ENCODE measurements around the gene PDZD2.
A peak's percentile ranks its signal among the peaks of the same experiment; 100 is the strongest.

Gene PDZD2

GRCh38 chr5:32089146-32090000 is 450.4 kb downstream of the PDZD2 start:
- no peak for DNase-seq

DNA sequence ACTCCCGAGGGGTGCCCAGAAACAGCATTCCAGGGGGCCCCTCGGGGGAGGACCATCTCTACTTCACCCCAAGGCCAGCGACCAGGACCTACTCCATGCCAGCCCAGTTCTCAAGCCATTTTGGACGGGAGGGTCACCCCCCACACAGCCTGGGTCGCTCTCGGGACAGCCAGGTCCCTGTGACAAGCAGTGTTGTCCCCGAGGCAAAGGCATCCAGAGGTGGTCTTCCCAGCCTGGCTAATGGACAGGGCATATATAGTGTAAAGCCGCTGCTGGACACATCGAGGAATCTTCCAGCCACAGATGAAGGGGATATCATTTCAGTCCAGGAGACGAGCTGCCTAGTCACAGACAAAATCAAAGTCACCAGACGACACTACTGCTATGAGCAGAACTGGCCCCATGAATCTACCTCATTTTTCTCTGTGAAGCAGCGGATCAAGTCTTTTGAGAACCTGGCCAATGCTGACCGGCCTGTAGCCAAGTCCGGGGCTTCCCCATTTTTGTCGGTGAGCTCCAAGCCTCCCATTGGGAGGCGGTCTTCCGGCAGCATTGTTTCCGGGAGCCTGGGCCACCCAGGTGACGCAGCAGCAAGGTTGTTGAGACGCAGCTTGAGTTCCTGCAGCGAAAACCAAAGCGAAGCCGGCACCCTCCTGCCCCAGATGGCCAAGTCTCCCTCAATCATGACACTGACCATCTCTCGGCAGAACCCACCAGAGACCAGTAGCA is 451.3 kb downstream of the PDZD2 start:
- DNase-seq = no peak

- no peak for DNase-seq
These were observed 451.8 kb downstream of the PDZD2 start for GRCh38 chr5:32090755-32091128.

GRCh38 chr5:32092938-32093812 is 454.2 kb downstream of the PDZD2 start:
- DNase-seq = peak; percentile 59 to 72

- DNase-seq = no peak
These were observed 455.8 kb downstream of the PDZD2 start for GRCh38 chr5:32094691-32095090.

DNA sequence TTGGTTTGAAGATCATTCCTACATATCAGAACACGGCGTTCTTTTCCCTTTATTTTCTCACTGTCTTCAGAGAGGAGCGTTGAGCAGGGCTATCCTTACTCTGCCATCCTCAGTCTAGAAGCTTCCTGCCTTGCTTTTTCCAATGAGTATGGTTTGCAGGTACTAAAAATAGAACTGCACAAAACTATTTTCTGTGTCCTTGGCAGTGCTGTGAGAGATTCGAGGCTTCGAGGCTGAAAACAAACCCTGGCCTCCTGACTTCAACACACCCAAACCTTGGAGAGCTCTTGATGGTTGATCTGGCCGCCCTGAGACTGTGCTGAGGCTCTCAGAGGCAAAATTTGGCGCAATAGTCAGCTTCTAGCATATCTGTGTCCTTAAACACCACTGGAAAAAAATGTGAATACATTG is 456.3 kb downstream of the PDZD2 start:
- no peak for DNase-seq

DNA sequence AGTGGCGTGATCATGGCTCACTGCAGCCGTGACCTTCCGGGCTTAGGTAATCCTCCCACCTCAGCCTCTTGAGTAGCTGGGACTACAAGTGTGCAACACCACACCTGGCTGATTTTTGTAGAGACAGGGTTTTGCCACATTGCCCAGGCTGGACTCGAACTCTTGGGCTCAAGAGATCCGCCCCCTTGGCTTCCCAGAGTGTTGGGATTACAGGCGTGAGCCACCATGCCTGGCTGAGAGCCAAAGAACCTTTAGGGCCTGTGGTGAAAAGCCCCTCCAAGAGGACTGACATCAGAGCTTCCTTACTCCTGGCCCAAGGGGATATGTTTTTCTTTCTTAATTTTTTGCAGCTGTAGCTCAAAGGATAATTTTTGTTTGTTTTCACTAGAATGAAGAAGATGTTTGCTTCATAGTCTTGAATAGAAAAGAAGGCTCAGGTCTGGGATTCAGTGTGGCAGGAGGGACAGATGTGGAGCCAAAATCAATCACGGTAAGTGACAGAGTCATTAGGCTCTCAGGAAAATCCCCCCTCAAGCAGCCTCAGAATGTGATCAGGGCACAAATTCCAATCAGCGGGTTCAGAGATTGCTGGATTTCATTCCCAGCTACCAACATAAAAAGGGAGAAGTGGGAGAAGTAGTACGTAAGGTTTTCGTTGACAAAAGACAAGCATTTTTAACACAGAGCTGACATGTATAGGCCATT is 458.1 kb downstream of the PDZD2 start:
- DNase-seq = no peak

DNA sequence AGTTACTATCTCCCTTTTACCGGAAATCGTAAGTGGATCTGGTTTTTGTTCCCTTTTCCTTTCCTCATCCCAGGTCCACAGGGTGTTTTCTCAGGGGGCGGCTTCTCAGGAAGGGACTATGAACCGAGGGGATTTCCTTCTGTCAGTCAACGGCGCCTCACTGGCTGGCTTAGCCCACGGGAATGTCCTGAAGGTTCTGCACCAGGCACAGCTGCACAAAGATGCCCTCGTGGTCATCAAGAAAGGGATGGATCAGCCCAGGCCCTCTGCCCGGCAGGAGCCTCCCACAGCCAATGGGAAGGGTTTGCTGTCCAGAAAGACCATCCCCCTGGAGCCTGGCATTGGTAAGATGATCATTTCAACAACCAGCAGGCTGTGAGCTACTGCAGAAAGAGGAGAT is 459.4 kb downstream of the PDZD2 start:
- DNase-seq = no peak

DNA sequence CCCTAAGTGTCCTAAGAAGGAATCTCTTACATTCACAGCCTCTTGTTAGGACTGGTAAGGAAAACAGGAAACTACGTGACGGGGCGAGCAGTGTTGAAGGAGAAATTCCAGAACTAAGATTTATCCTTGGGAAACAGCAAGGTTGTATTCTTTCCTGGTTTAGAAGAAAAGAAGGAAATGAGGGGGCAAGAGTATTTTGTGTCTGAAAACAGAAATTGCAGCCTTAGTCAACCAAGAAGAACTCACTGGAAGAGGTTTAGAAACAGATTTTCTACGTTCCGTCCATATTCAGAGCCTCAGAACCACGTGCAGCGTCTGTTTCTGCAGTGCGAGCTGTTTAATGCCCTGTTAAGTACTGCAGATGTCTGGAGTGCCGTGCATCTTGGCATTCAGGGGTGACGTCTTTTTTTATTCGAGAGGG is 460.0 kb downstream of the PDZD2 start:
- no peak for DNase-seq

- no peak for DNase-seq
These were observed 460.6 kb downstream of the PDZD2 start for GRCh38 chr5:32099486-32100035.

DNA sequence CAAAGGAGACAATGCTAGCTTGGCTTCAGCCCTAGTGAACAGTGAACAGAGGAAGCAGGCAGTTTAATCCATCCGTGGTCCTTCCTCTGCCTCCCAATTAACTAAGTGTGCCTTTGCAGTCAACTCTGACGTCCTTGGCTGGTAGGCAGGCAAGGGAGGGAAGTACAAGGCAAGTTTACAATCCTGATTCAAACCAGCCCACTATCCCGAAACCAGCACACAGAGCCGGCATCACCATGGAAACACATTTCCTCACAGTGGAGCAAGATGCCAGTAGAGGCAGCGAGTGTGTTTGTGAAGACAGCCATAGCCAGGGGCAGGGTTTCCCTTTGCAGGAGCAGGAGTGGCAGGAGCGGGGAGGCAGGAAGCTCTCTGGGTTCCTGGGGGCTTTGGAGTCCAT is 461.3 kb downstream of the PDZD2 start:
- DNase-seq = no peak

DNA sequence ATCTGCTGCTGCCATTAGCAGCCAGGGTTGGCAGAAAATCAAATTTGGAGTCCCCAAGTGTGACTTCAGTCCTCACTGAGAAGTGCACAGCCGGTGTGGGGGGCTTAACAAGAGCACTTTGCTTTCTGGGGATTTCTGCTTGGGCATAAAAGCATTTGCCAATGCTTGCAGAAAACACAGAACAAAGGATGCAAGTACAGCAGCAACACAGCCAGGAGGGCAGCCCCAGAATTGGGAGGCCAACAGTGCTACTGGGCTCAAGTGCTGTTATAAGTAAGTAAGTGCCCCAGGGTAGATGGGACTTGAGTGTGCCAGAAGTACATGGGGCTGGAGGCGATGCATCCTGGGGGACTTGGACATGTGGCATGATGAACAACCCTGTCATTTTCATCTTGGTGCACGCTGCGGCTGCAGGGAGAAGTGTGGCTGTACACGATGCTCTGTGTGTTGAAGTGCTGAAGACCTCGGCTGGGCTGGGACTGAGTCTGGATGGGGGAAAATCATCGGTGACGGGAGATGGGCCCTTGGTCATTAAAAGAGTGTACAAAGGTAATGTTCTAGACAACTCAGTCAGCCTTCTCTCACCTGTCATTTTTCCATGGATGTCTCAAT is 461.9 kb downstream of the PDZD2 start:
- DNase-seq = no peak

DNA sequence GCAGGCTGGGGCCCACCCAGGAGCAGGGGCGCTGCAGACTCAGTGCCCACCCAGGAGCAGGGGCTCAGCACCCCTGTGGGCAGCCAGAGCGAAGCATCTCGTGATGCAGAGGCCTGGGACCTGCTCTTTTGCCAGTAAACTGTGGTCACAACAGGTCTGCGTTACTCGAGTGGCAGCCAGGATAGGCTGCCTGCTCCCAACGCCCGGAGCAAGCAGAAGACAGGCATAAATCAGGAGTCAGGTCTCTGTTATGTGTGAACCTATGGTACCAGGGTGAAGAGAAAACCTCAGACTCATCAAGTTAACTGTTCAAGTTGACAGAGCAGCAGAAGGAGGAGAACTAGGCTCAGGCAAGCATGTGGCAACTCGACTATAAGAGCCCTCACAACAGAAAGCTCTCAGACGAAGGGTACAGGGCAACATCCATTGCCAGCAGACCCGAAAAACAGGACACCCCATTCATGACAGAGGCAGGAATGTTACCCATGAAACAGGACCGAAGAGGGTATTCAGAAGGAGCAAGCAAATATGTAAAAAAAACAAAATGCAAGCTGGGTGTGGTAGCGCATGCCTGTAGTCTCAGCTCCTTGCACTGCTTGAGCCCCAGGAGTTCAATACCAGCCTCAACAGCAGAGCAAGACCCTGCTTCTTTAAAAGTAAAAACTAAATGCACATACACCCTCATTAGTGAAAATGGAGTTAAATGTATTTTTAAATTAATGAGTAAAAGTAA is 463.5 kb downstream of the PDZD2 start:
- no peak for DNase-seq

GRCh38 chr5:32103521-32103920 is 464.6 kb downstream of the PDZD2 start:
- no peak for DNase-seq

DNA sequence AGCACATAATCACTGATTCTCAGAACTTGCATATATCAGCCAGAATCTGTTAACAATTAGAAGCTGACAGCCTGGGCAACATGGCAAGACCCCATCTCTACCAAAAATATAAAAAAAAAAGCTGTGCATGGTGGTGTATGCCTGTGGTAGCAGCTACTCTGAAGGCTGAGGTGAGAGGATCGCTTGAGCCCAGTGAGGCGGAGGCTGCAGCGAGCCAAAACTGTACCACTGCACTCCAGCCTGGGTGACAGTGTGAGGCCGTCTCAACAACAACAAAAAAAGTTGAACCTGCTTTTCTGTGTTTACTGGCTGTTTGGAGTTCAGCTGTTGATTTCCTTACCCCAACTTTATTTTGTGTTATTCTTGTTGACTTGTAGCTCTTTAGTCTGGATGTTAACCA is 468.4 kb downstream of the PDZD2 start:
- DNase-seq = no peak

GRCh38 chr5:32108167-32108566 is 469.2 kb downstream of the PDZD2 start:
- no peak for DNase-seq

DNA sequence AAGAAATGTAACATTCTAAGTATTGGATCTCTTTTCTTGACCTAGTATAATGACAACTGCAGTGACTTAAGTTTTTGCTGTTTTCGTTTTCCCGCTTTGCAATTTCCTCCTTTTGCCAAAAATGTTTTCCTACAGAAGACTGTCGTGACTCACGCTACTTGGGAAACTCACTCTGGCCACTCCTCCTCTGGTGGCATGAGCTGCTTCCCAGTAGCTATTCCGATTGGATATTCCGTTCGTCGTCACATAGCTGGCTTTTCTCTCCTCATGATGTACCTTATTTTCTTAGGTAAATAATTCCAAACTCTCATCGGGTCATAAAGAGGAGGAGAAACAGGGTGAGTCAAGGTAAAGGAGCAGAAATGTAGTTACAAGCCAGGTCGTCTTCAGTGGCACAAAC is 470.3 kb downstream of the PDZD2 start:
- DNase-seq = no peak

GRCh38 chr5:32110111-32110696 is 471.3 kb downstream of the PDZD2 start:
- DNase-seq = no peak

- no peak for DNase-seq
These were observed 477.1 kb downstream of the PDZD2 start for GRCh38 chr5:32115985-32116384.

DNA sequence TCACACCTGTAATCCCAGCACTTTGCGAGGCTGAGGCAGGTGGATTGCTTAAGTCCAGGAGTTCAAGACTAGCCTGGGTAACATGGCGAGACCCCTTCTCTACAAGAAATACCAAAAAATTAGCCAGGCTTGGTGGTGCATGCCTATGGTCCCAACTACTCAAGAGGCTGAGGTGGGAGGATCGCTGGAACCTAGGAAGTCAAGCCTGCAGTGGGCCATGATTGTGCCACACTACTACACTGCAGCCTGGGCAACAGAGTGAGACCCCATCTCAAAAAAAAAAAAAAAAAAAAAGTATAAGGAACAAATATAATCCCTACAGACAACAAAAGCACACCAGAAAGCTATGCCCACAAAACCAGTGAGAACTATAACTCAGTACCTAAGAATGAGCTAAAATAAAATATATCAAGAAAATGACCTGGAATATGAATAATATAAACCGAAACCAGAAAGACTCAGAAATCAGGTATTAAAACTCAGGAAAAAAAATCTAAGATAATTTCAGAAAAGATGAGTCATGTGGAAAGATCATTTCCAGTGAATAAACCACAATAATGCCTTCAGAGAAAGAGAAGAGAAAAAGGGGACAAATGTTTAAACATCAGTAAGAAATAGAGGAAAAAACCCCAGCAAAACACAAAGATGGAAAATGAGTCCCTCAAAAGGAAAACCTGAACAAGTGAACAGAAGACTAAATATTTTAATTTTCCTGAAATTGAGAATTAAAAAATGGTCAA is 477.8 kb downstream of the PDZD2 start:
- DNase-seq = no peak

Measured in stimulated activated CD4-positive, alpha-beta T cell treated with anti-CD3 and anti-CD28 coated beads, Interleukin-2, amount 100 ng/mL, for 24 hours (primary cell).